Gastroesophageal sphincter (tissue), 4 donors: Measurements from ENCODE around the gene WBP1L. TPM values are rescaled to one million over a fixed set of nuclear protein-coding genes. Genes with fewer than 3 reads are reported as not detected.
A peak's percentile ranks its signal among the peaks of the same experiment; 100 is the strongest.

ENCODE experiments used
- ATAC-seq: fragments of 150-250 bp; one replicate; pipeline ENCODE4 v1.9.1; 2016; ENCODE audit warnings: mild to moderate bottlenecking, moderate library complexity
- H3K27ac ChIP-seq, 4 donors: fragments of 200-600 bp; sonication (generic) in 3 of 4; 1 replicate in 3 of 4; 2 replicates in 1 of 4; pipeline ENCODE4 v1.5.1; 2016 to 2019
- H3K27me3 ChIP-seq: fragments of 200-600 bp; sonication (generic); one replicate; pipeline ENCODE4 v1.5.1; 2019
- H3K36me3 ChIP-seq, 2 donors: fragments of 200-600 bp; sonication (generic); one replicate each; pipeline ENCODE4 v1.5.1; 2019; ENCODE audit warnings: control low read depth in 1 of 2
- H3K4me1 ChIP-seq, 3 donors: fragments of 200-600 bp; sonication (generic); 1 replicate in 2 of 3; 2 replicates in 1 of 3; pipeline ENCODE4 v1.5.1; 2016 to 2019; ENCODE audit warnings: control low read depth in 2 of 3
- H3K4me3 ChIP-seq, 2 donors: fragments of 200-600 bp; sonication (generic); one replicate each; pipeline ENCODE4 v1.5.1; 2019; ENCODE audit warnings: mild to moderate bottlenecking in 1 of 2, moderate library complexity in 1 of 2
- H3K9me3 ChIP-seq, 3 donors: fragments of 200-600 bp; sonication (generic); one replicate each; pipeline ENCODE4 v1.5.1; 2017 to 2019; ENCODE audit warnings: control low read depth in 2 of 3
- CTCF ChIP-seq, 4 experiments: fragments of 200-600 bp in 2 of 4; fragments of 450-650 bp in 2 of 4; sonication (generic) in 1 of 4; IDR thresholded peaks; one replicate each; pipeline ENCODE4 v1.5.1; 2017 to 2019; ENCODE audit warnings: antibody characterized with exemption in 4 of 4, mild to moderate bottlenecking in 2 of 4, moderate library complexity in 2 of 4
- EP300 ChIP-seq: sonication (generic); formaldehyde crosslinking; IDR thresholded peaks from one replicate; pipeline ENCODE4 v1.6.1; 2017; ENCODE audit warnings: antibody characterized with exemption, mild to moderate bottlenecking
- POLR2A ChIP-seq, 2 donors: fragments of 450-650 bp; IDR thresholded peaks; one replicate each; pipeline ENCODE4 v1.6.1; 2017; ENCODE audit warnings: antibody characterized with exemption in 2 of 2, mild to moderate bottlenecking in 2 of 2, moderate library complexity in 1 of 2
- POLR2AphosphoS5 ChIP-seq: sonication (generic); formaldehyde crosslinking; IDR thresholded peaks from one replicate; pipeline ENCODE4 v1.6.1; 2017; ENCODE audit warnings: antibody characterized with exemption
- WGBS, 2 donors: methylation state at CpG; one replicate each; pipeline ENCODE4 v1.1.5; 2018; ENCODE audit warnings: low coverage in 1 of 2; 5-methylcytosine and 5-hydroxymethylcytosine counted together
- total RNA-seq, 4 donors: library from RNA; depleted of rRNA; stranded (reverse); fragments of >200 nt; gene quantifications; one replicate each; pipeline ENCODE4 v1.1.0, GENCODE V29; 2016

WBP1L gene
- total RNA-seq, 4 donors from 2014 or later = 125 to 142 (median 132) TPM

DNA sequence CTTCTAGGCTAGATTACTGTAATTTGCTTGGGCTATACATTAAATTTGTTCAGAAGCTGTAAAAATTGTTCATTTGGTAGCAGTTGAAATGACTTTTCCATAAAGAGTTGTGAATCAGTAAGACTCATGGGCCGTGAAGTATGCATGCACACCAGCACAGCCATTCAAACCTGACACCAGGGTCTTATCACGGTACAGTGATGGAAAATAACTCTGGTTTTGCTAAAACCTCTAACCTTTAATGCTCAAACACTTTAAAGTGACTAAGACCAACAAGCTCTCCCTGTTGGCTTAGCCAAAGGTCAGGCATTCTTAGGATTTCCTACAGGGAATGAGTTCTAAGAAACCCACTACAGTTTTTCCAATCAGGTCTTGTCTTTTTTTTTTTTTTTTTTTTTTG, 41.0 kb upstream of the WBP1L start:
- Histone ChIP-seq H3K27ac (no peak overlapping the region), H3K4me3 (no peak overlapping the region), H3K27me3 (no peaks in the 10 kb centered on the region), H3K9me3 (no peaks in the 10 kb centered on the region), H3K4me1 (peaks cover 0 to 8% (median 0%) of the 10 kb centered on the region in 3 donors), H3K36me3 (peaks cover 0 to 38% of the 10 kb centered on the region in 2 donors)
- ATAC-seq = no peak
- WGBS, 2 donors = 58 to 90% methylated on average over 2 of the region's 2 CpGs
- TF ChIP-seq EP300 (no peak), CTCF (IDR thresholded peaks at IDR 0.05) (no peak), POLR2A (IDR thresholded peaks at IDR 0.05) (no peak), POLR2AphosphoS5 (no peak)

- 68 to 82% methylated on average over 6 of the region's 6 CpGs for WGBS, 2 donors
- Histone ChIP-seq H3K36me3 (peaks cover 0 to 22% of the 10 kb centered on the region in 2 donors), H3K27me3 (no peaks in the 10 kb centered on the region), H3K27ac (no peak overlapping the region), H3K9me3 (no peaks in the 10 kb centered on the region), H3K4me3 (no peak overlapping the region), H3K4me1 (peaks cover 0 to 9% (median 0%) of the 10 kb centered on the region in 3 donors)
- no peak for TF ChIP-seq CTCF (IDR thresholded peaks at IDR 0.05)
- no peak for TF ChIP-seq POLR2A (IDR thresholded peaks at IDR 0.05)
- TF ChIP-seq EP300 = no peak
- no peak for TF ChIP-seq POLR2AphosphoS5
- ATAC-seq = no peak
These were observed 38.8 kb upstream of the WBP1L start for GRCh38 chr10:102704915-102705314.

GRCh38 chr10:102705531-102705930, 38.2 kb upstream of the WBP1L start:
- no peak for ATAC-seq
- peaks cover 0 to 18% of the 10 kb centered on the region in 2 donors for H3K36me3 ChIP-seq

GRCh38 chr10:102710609-102711008, 33.1 kb upstream of the WBP1L start:
- no peak overlapping the region for H3K27ac ChIP-seq
- no peak overlapping the region for H3K4me3 ChIP-seq
- WGBS, 2 donors = 28% methylated on average over 4 of the region's 4 CpGs
- no peaks in the 10 kb centered on the region for H3K27me3 ChIP-seq
- no peak for ATAC-seq
- H3K36me3 ChIP-seq = no peaks in the 10 kb centered on the region
- peaks cover 0 to 42% (median 6%) of the 10 kb centered on the region in 3 donors for H3K4me1 ChIP-seq
- no peaks in the 10 kb centered on the region for H3K9me3 ChIP-seq
- TF ChIP-seq POLR2A (IDR thresholded peaks at IDR 0.05) (no peak), CTCF (IDR thresholded peaks at IDR 0.05) (peak in 1 of 4 experiments; percentile 12)

More at GRCh38 chr10:102705531-102705930, 38.2 kb upstream of the WBP1L start:
- no peak overlapping the region for H3K27ac ChIP-seq
- 52 to 65% methylated on average over 2 of the region's 2 CpGs for WGBS, 2 donors
- peaks cover 0 to 15% (median 0%) of the 10 kb centered on the region in 3 donors for H3K4me1 ChIP-seq
- TF ChIP-seq CTCF (IDR thresholded peaks at IDR 0.05) (no peak), POLR2A (IDR thresholded peaks at IDR 0.05) (no peak), POLR2AphosphoS5 (no peak), EP300 (no peak)
- H3K9me3 ChIP-seq = no peaks in the 10 kb centered on the region
- H3K4me3 ChIP-seq = no peak overlapping the region
- H3K27me3 ChIP-seq = no peaks in the 10 kb centered on the region

- TF ChIP-seq POLR2A (IDR thresholded peaks at IDR 0.05) (no peak), EP300 (no peak), POLR2AphosphoS5 (no peak), CTCF (IDR thresholded peaks at IDR 0.05) (no peak)
- no peaks in the 10 kb centered on the region for H3K9me3 ChIP-seq
- 80 to 81% methylated on average over 4 of the region's 4 CpGs for WGBS, 2 donors
- no peak for ATAC-seq
- H3K36me3 ChIP-seq = no peaks in the 10 kb centered on the region
- H3K27ac ChIP-seq = no peak overlapping the region
- H3K4me1 ChIP-seq = peaks cover 0 to 49% (median 6%) of the 10 kb centered on the region in 3 donors
- H3K27me3 ChIP-seq = no peaks in the 10 kb centered on the region
- no peak overlapping the region for H3K4me3 ChIP-seq
These were observed 31.7 kb upstream of the WBP1L start for GRCh38 chr10:102712089-102712488.
